GM12878 (cell line): Measurements from ENCODE around the gene TBC1D10B. TPM values are rescaled to one million over a fixed set of nuclear protein-coding genes. Genes with fewer than 3 reads are reported as not detected.

Experiments used
- ATAC-seq: fragments of 200-7000 bp; cut with Tn5 transposase; 3 replicates; pipeline ENCODE4 v1.9.1; 2020; ENCODE audit warnings: mild to moderate bottlenecking, moderate library complexity
- BruUV-seq: library from RNA; stranded (reverse); fragments of 400-500 nt; replicated peaks from 2 replicates; lab custom pipeline; 2021; lab: Mats Ljungman, UMichigan
- CTCF ChIA-PET: fragments of 300-600 bp; sonication (Branson Sonifier 250); formaldehyde crosslinking; extraction: SDS; loops from one replicate; lab custom pipeline; 2021; ENCODE audit warnings: inconsistent platforms; lab: Yijun Ruan, JAX
- POLR2A ChIA-PET: fragments of 350-600 bp; formaldehyde crosslinking; extraction: SDS; loops from one replicate; lab custom pipeline; 2021; ENCODE audit warnings: inconsistent platforms; lab: Charles Lee
- RAD21 ChIA-PET: fragments of 300-600 bp; sonication (Branson Sonifier 250); formaldehyde crosslinking; loops from one replicate; lab custom pipeline; 2023; ENCODE audit warnings: antibody characterized with exemption; ENCODE audit not compliant: unreplicated experiment; lab: Charles Lee
- SMC1A ChIA-PET: fragments of 300-600 bp; sonication (Branson Sonifier 250); formaldehyde crosslinking; loops from one replicate; lab custom pipeline; 2023; ENCODE audit not compliant: unreplicated experiment, uncharacterized antibody; lab: Charles Lee
- DNase-seq: peaks from one replicate; pipeline ENCODE4 v3.0.0-alpha.2; 2011; ENCODE audit warnings: low read depth, low spot score
- FAIRE-seq: peaks from 3 replicates; lab custom pipeline; 2011; peaks lifted over from hg19 to GRCh38; lab: Jason Lieb, UNC
- H2AFZ ChIP-seq: 2 replicates; pipeline ENCODE4 v1.6.0; 2011; ENCODE audit warnings: low read depth, low read length, control low read depth; ENCODE audit not compliant: control insufficient read depth
- H3K27ac ChIP-seq: 2 replicates; pipeline ENCODE4 v1.5.1; 2011; ENCODE audit warnings: control low read depth; ENCODE audit not compliant: control insufficient read depth, insufficient read depth
- H3K27me3 ChIP-seq, 2 experiments: replicated peaks in 1 of 2; 2 replicates each; pipeline versions ENCODE4 v1.6.0 to v1.6.1; 2011; ENCODE audit warnings: low read length in 1 of 2; ENCODE audit not compliant: control insufficient read depth in 2 of 2, insufficient read depth in 2 of 2
- H3K36me3 ChIP-seq, 2 experiments: 2 replicates each; pipeline ENCODE4 v1.5.1; 2011; ENCODE audit warnings: low read length in 1 of 2; ENCODE audit not compliant: control insufficient read depth in 2 of 2, insufficient read depth in 2 of 2
- H3K4me1 ChIP-seq: 2 replicates; pipeline ENCODE4 v1.6.1; 2011; ENCODE audit warnings: mild to moderate bottlenecking, low read length, moderate library complexity, mixed read lengths; ENCODE audit not compliant: control insufficient read depth, insufficient read depth
- H3K4me2 ChIP-seq: 2 replicates; pipeline ENCODE4 v1.6.0; 2011; ENCODE audit warnings: control low read depth; ENCODE audit not compliant: control insufficient read depth, insufficient read depth
- H3K4me3 ChIP-seq: fragments of 200-600 bp; sonication (generic); 2 replicates; pipeline ENCODE4 v1.5.1; 2016
- H3K79me2 ChIP-seq: 2 replicates; pipeline ENCODE4 v1.6.0; 2011; ENCODE audit warnings: low read length; ENCODE audit not compliant: control insufficient read depth, insufficient read depth
- H3K9ac ChIP-seq: 2 replicates; pipeline ENCODE4 v1.8.0; 2011; ENCODE audit warnings: low read length, control low read depth, mixed read lengths; ENCODE audit not compliant: control insufficient read depth, insufficient read depth
- H3K9me3 ChIP-seq: replicated peaks from 3 replicates; pipeline ENCODE4 v1.5.1; 2011; ENCODE audit warnings: mild to moderate bottlenecking, low read length; ENCODE audit not compliant: control insufficient read depth, insufficient read depth
- H4K20me1 ChIP-seq: 2 replicates; pipeline ENCODE4 v1.6.0; 2011; ENCODE audit not compliant: control insufficient read depth, insufficient read depth
- BCLAF1 ChIP-seq: fragments of 450-650 bp; IDR thresholded peaks from 2 replicates; pipeline ENCODE4 v1.6.1; 2017; ENCODE audit warnings: antibody characterized with exemption, mild to moderate bottlenecking, moderate library complexity
- BRCA1 ChIP-seq: IDR thresholded peaks from 2 replicates; pipeline ENCODE4 v1.6.1; 2011; ENCODE audit warnings: low read depth, low read length, improper control_type of control experiment
- CHD2 ChIP-seq: IDR thresholded peaks from 2 replicates; pipeline ENCODE4 v1.6.1; 2011; ENCODE audit warnings: low read depth, low read length, improper control_type of control experiment, borderline replicate concordance
- HDGF ChIP-seq: fragments of 450-650 bp; IDR thresholded peaks from 2 replicates; pipeline ENCODE4 v1.6.1; 2016; ENCODE audit warnings: antibody characterized with exemption
- MYB ChIP-seq: fragments of 150-350 bp; IDR thresholded peaks from 2 replicates; pipeline ENCODE4 v1.6.1; 2014; ENCODE audit warnings: mild to moderate bottlenecking, low read depth, low read length, borderline replicate concordance
- NBN ChIP-seq: fragments of 450-650 bp; IDR thresholded peaks from 2 replicates; pipeline ENCODE4 v1.6.1; 2016
- NRF1 ChIP-seq: conservative IDR thresholded peaks from 2 replicates; pipeline ENCODE4 v1.6.1; 2011; ENCODE audit warnings: mild to moderate bottlenecking, low read depth, low read length, improper control_type of control experiment
- PAX5 ChIP-seq: IDR thresholded peaks from 2 replicates; pipeline ENCODE4 v1.6.1; 2011; ENCODE audit warnings: low read depth, low read length, borderline replicate concordance
- POLR2AphosphoS5 ChIP-seq: IDR thresholded peaks from 2 replicates; pipeline ENCODE4 v1.6.1; 2011; ENCODE audit warnings: mild to moderate bottlenecking, low read length, inconsistent platforms
- PRDM15 ChIP-seq: fragments of 450-650 bp; formaldehyde crosslinking; IDR thresholded peaks from 2 replicates; pipeline ENCODE4 v1.4.0; 2020; ENCODE audit warnings: mild to moderate bottlenecking, moderate library complexity
- RUNX3 ChIP-seq: IDR thresholded peaks from 2 replicates; pipeline ENCODE4 v1.6.1; 2012; ENCODE audit warnings: low read length, inconsistent platforms
- SMARCA5 ChIP-seq: fragments of 450-650 bp; IDR thresholded peaks from 2 replicates; pipeline ENCODE4 v1.6.1; 2017; ENCODE audit warnings: mild to moderate bottlenecking
- WGBS: methylation state at CpG from one replicate; pipeline ENCODE4 v1.1.6; 2016; ENCODE audit warnings: low lambda C conversion rate; ENCODE audit not compliant: insufficient replicate concordance, insufficient coverage; ENCODE audit errors: missing lambda C conversion rate; 5-methylcytosine and 5-hydroxymethylcytosine counted together
- in situ Hi-C: fragments of 300-500 bp; cut with MboI; formaldehyde crosslinking; loops from 9 replicates; pipeline ENCODE4 v1.14.3; 2018; ENCODE audit warnings: mixed read lengths
- intact Hi-C: fragments of 100-400 bp; cut with micrococcal nuclease; formaldehyde crosslinking; loops from one replicate; pipeline ENCODE4 v1.14.2; 2022; ENCODE audit not compliant: unreplicated experiment
- polyA plus RNA-seq, 11 experiments: library from polyadenylated mRNA; depleted of rRNA in 4 of 11; unstranded in 6 of 11; stranded (reverse) in 5 of 11; fragments of >200 nt; fragmentation: Nextera tagmentation in 4 of 11; fragmentation: Illumina TruSeq in 1 of 11; extraction: Ambion mirVana in 4 of 11; extraction: Trizol in 1 of 11; gene quantifications; 1 replicate in 1 of 11; 2 replicates in 10 of 11; pipeline versions ENCODE4 v1.2.1 to v1.2.3, GENCODE V29; 2011 to 2016; ENCODE audit warnings: inconsistent platforms in 2 of 11, missing spikeins in 2 of 11, low read depth in 1 of 11
- total RNA-seq, 4 experiments: library from RNA; depleted of rRNA in 3 of 4; stranded (reverse); fragments of >200 nt in 3 of 4; fragmentation: Illumina TruSeq in 1 of 4; extraction: Trizol in 1 of 4; gene quantifications; 2 replicates each; pipeline versions ENCODE4 v1.2.1 to v1.2.3, GENCODE V29; 2013 to 2021

Gene TBC1D10B
- total and polyA plus RNA-seq, 10 of the 15 experiments (the other 5 are each of a cell fraction or from before 2014, with no cell fraction given) = 2.2 to 51.2 (median 11.6) TPM

GRCh38 chr16:30378236-30379157 lies 8.2 kb upstream of the TBC1D10B start:
- Histone ChIP-seq H3K4me3 (peak overlapping the region; percentile 92), H3K4me2 (peak overlapping the region; percentile 92), H3K27ac (peak overlapping the region; percentile 97), H3K9me3 (no peaks in the 10 kb centered on the region), H3K4me1 (peaks cover 28% of the 10 kb centered on the region), H2AFZ (peak overlapping the region; percentile 79), H3K27me3 (no peaks in the 10 kb centered on the region), H3K36me3 (peaks cover 0 to 4% of the 10 kb centered on the region in 2 experiments; a peak in 2 of 4 replicates), H3K9ac (peak overlapping the region; percentile 85), H4K20me1 (no peaks in the 10 kb centered on the region), H3K79me2 (peaks cover 27% of the 10 kb centered on the region)
- in situ Hi-C loops = no loop called here
- FAIRE-seq = peak; percentile 65
- intact Hi-C loops = no loop called here
- ChIA-PET SMC1A (interaction anchor here (0.6 to 1.3 kb wide), 2 partner anchors 23 to 51 kb away, joined by 3 read pairs; partner anchors contain the start of gene DCTPP1), CTCF (interaction anchor here (0.6 to 1.6 kb wide), 4 partner anchors 18 to 220 kb away, joined by 3 read pairs; no protein-coding TSS in a partner anchor), RAD21 (interaction anchor here (1.1 to 1.6 kb wide), 3 partner anchors 31 to 51 kb away, joined by 3 read pairs; partner anchors contain the start of gene DCTPP1), POLR2A (interaction anchor here (0.5 to 1.5 kb wide), 6 partner anchors 10 to 381 kb away, joined by 3 to 4 read pairs (median 3); partner anchors contain the start of genes PRR14 and TBX6)
- WGBS = 2% methylated on average over 59 of the region's 67 CpGs
- ATAC-seq = peak; percentile 93
- peak; percentile 81 for DNase-seq
- no TSS peak for BruUV-seq
- TF ChIP-seq CHD2 (no peak; the same call in none of the 2 replicates), POLR2AphosphoS5 (peak; percentile 59), RUNX3 (peak; percentile 21; the same call in 1 of the 2 replicates), NBN (peak; percentile 49; the same call in 1 of the 2 replicates), SMARCA5 (peak; percentile 80), NRF1 (no peak), PAX5 (no peak), BRCA1 (no peak), HDGF (peak; percentile 95), BCLAF1 (no peak), MYB (no peak), PRDM15 (CRISPR knock-in tag) (no peak)
